Measurements from ENCODE around the gene KCNH8.

The KCNH8 gene

DNA sequence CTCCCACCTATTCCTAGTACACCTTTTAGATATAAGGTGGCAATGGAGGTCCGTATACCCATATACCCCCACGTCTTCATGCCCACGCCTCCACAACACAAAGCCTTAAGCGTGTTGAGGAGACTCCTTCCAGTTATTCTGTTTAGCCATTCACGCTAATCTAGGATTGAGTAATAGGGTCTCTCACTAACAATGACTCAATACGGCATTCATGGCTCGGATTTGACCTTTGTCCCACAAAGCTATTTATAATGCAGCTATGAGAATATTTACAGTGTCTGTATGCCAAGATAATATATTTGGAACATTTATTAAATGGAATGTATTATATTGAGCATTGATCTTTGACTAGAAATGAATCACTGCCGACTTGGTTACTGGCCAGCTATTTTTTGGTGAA lies 215.8 kb downstream of the KCNH8 start:
- DNase-seq (ENCODE audit: low read depth in 2 of 2), result no peak

DNA sequence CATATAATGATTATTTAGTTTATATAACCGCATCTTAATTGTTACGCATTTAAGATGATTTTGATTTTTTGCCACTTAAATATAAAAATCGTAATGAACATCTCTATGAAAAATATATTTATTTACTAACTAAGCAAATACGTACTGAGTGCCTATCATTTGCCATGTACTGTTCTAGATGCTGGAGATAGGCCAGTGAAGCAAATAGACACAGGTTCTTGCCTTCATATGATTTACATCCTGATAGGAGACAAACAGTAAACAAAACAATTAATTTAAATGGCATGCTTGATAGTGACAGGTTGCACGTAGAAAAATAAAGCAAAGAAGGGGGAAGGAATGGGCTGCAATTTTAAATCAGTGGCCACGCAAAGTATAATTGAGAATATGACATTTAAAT lies 217.2 kb downstream of the KCNH8 start:
- no peak for DNase-seq (ENCODE audit: low read depth in 2 of 2)

DNA sequence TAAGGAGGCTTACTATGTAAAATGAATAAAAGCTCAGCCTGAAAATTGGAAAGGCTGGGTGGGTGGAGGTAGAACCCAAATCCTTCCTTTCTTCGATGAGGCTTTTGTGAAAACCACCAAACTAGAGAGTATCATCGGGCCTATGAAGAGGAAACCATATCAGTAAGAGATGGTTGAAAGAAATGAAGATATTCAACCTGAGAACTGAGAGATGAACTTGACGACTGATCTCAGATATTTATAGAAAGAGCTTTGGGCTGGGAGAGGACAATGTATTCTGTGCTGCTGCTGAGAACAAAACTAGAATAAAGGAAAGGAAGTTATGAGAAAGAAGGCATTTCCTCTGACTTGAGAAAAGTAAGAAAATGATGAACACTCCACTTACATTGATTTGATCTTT lies 236.6 kb downstream of the KCNH8 start:
- DNase-seq (ENCODE audit: low read depth in 2 of 2), result no peak

DNA sequence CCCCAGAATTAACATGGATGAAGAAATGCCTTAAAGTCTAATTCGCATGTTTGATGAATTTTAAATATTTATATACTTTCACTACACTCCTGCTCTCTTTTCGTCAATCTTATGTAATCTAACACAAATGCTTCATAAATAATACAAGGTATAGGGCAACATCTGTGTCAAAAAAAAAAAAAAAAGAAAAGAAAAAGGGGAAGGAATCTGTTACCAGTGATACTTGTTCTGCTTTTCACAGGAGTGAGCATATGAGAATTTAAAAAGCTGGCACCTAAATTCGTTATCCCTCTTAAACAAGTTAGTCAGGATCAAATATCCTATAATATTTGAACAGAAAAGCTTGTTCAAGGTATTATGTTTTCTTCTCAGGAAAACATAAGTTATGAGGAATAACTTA lies 243.8 kb downstream of the KCNH8 start:
- no peak for DNase-seq (ENCODE audit: low read depth in 2 of 2)

DNA sequence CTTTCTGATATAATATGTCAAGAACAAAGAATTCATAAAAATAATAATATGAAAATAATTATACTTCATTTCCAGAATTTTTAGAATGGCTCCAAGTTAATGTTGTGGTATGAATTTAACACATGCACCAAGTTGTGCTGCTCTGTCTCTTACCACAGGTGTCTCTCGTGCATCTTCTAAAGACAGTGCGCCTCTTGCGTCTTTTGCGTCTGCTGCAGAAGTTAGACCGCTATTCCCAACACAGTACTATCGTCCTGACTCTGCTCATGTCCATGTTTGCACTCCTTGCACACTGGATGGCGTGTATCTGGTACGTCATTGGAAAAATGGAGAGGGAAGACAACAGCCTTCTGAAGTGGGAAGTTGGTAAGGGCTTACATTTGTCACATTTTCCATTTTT lies 246.6 kb downstream of the KCNH8 start:
- no peak for DNase-seq (ENCODE audit: low read depth in 2 of 2)

DNA sequence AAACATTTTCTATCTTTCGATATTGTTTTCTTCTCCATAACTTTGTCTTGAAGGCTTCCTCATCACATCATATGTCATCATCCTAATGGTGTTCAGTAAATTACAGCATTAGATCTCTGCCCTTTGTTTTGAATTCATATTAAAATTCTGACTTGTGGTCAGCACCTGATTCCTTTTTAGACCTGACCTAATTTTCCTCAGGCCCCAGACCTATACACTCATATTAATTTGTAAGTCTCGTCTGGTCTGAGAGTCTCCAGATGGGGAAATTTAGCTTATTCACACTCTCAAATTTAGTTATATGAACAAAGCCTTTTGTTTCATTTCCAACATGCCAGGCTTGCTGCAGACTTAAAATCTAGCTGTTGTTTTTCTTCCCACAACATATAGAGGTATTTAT lies 248.4 kb downstream of the KCNH8 start:
- DNase-seq (ENCODE audit: low read depth in 2 of 2), result no peak

DNA sequence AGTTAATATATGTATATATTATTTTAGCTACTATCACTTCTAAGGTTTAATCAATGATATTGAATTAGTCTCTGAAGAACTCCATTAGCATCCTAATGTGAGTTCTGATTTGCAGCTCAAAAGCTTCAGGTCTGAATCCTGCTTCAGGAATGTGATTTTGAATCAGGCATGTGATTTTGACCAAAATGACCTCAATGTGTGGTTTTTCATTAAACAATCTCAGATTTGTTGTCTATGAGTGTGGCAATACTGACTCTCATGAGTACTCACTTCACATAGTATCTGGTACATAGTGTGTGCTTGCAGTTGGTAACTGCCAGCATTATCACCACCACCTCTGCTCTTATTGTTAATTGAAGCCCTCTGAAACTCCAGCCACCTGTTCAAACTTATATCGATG lies 251.0 kb downstream of the KCNH8 start:
- DNase-seq (ENCODE audit: low read depth in 2 of 2), result no peak

DNA sequence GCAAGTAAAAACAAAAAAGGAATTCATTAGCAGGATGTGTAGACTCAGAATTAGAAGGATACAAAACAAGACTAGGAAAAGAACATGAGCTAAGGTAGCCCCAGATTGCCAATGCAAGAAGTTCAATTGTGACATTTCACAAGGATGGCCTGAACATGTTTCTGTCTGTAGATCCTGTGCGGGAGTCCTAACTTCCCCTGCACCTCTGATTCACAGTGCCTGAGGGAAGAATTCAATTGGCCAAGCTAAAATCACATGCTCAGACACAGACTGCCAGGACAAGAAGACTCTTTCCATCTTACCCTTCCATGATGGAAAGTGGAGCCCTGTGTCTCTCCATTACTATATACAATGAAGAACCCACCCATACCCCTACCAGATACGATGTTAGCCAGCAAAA lies 251.5 kb downstream of the KCNH8 start:
- no peak for DNase-seq (ENCODE audit: low read depth in 2 of 2)

DNA sequence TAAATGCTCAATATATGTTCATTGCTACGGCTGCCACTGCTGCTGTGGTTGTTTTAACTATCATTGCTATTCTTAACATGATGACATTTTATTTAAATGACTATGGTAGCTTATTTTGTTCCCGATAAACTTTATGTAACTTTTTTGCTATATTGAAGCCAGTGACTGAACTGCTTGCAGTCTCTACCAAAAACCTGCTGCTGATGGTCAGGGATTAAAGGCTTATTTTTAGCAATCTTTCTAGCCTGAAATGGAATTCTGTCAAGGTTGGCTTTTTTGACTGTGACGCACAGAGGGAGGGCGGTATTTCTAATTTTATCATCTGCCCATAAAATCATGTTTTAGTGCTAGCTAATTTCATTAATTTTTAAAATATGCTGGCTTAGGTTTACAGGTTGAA lies 271.8 kb downstream of the KCNH8 start:
- DNase-seq (ENCODE audit: low read depth in 2 of 2), result no peak

DNA sequence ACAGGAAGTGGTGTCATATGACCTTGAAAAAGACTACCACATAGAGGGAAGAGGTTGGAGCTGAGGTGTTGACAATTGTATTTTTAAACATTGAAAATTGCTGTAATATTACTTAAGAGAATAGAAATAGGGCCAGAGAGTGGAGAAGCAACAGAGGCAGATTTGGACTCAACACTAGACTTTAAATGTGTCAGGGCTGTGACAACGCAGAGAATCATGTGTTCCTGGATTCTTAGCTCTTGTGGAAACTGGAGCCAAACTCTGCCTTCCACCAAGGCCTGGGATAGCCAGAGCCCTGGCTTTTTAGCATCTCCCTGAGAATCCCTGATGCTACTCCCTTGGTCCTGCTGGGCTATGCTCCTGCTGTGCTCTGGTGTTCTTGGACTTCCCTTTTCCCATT lies 277.5 kb downstream of the KCNH8 start:
- DNase-seq (ENCODE audit: low read depth in 2 of 2), result no peak

DNA sequence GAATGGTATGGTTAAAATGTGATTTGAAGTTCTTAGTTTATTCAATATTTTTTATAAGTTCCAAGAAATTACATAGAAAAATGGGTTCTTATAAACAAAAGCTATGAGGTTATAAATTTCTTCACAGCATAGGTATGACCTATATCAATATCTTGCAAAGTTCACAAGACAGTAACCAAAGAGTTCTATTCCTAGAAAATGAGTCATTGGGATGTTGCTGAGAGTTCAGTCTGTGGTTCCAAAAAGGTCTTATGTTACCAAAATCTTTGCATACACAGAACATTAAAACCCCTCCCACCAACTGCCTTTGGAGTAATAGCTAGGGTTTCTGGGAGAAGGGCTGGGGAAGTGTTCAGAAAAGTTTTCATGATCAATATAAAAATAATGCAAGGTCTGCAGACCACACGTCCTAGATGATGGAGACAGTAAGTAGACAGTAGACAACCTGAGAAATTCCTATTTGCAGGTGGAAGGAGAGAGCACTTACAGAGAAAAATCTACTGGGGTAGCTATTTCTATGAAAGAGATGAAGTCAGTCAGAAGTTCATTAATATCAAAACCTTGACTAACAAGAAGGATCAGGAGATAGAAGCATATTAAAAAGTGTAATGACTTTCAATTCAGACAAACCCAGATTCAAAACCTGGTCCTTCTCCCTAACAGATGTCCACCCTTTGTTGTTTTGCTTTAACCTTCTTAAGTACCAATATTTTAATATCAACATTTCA lies 279.3 kb downstream of the KCNH8 start:
- DNase-seq (ENCODE audit: low read depth in 2 of 2), result no peak

DNA sequence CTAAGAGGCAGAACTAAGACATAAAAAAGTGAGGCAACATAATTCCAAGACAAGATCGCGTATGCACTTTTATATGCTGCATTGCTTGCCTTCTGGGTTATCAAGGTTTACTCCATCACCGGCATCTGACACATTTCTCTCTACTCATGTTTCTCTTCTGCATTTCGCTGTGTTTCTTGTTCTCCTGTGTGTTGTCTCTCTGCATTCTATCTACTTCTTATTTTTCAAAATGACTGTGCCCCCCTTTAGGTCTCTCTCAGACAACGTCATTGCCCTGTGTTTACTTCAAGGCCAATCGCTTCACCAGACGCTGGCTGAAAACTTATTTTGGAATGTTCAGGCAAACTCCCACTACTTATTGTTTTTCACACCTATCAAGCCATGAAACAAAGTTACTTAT lies 280.4 kb downstream of the KCNH8 start:
- DNase-seq (ENCODE audit: low read depth in 2 of 2), result no peak

DNA sequence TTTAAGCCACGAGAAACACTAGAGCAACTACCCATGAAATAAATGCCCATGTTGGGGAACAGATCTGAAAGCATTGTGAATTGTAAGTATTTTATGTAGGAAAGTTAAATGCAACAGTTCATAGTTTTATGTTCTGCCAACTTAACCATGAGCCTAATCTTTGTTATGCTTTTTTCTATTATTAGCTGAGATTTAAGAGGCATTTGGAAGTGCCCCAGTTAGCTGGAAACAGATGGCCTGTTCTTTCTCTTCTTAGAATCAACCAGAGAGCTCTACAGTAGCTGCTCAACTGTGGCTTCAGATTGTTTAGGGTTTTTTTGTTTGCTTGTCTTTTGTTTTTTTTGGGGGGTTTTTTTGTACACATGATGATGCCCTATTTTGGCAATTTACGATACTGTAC lies 284.4 kb downstream of the KCNH8 start:
- DNase-seq (ENCODE audit: low read depth in 2 of 2), result no peak

DNA sequence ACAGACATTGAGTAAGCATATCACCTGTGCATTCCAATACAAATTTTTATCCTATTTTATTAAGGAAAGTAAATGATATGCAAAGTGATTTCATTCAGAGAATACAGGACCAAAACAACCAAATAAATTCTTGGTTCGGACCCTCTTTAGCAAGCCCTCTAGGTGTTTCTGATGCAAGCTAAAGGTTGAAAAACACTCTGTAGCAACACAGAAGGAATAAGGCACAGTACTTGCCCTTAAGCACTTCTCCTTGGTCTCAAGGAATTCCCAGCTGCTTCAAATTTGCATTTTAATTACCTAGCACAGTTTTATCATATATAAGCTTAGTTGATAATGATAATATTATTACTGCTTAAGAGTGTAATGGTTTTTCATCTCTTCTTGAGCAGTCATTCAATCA lies 288.4 kb downstream of the KCNH8 start:
- no peak for DNase-seq (ENCODE audit: low read depth in 2 of 2)

DNA sequence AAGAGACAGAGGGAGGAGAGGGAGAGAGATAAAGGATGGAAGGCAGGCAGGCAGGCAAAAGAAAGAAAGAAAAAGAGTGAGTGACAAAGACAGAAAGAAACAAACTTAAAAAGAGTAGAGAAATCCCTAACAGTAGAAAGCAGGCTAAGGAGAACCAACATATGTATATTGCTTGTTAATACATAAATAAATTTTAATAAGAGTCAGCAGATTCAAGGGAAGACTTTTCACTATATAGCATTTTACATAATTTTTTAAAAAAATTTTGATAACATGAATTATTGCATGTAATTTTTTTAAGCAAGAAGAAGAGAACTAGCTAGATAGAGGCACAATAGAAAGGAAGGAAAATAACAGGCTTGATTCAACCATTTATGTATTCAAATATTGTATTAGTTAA lies 291.6 kb downstream of the KCNH8 start:
- no peak for DNase-seq (ENCODE audit: low read depth in 2 of 2)

DNA sequence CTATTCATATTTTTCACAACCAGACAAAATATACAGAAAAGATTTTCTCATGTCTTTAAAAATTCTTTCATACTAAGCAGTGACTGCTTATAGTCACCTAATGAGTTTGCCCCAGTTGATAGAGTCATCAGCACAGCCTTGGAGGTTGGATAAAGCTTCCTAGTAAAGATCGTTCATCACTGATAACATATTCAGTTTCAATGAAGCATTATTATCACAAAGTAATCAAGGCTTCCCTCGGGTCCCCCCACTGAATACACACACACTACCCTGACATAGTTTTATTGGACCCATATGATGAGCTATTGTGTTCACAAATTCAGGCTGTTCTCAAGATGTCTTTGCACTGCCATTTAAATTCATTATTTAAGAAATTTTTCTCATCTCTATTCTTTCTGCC lies 297.8 kb downstream of the KCNH8 start:
- DNase-seq (ENCODE audit: low read depth in 2 of 2), result no peak

DNA sequence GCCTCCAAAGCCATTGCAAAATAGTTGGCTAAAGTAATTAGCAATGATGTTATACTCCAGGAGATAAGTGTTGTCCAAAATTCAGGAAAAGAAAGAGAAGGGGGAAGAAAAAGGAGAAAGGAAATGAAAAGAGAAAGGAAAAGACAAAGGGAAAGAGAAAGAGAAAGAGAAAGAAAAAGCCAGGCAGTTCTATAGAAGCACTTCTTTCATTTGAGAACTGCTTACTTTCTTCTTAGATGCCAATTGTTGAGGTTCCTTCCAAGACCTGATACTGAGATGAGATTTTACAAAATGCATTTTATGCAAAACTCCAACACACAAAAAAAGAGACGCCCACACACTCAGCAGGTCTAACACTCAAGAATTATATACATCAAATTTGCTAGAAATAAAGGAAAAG lies 298.4 kb downstream of the KCNH8 start:
- no peak for DNase-seq (ENCODE audit: low read depth in 2 of 2)

DNA sequence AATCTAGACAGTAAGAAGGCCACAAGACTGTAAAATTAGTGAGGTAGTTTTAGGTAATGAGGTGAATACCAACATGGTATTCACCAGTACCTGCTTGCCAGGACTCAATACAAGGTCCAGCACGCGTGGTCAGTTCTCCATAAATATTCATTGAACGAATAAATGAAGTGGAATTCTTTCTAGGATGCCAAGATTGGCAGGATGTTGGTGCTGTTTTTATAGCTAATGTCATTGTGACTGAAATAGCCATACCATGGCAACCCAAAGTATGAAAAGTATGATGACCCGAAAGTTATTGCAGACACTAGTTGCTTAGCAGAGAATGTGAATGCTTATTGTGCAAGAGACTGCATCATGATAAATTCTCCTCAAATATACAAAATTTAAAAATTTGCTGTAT lies 307.2 kb downstream of the KCNH8 start:
- no peak for DNase-seq (ENCODE audit: low read depth in 2 of 2)

DNA sequence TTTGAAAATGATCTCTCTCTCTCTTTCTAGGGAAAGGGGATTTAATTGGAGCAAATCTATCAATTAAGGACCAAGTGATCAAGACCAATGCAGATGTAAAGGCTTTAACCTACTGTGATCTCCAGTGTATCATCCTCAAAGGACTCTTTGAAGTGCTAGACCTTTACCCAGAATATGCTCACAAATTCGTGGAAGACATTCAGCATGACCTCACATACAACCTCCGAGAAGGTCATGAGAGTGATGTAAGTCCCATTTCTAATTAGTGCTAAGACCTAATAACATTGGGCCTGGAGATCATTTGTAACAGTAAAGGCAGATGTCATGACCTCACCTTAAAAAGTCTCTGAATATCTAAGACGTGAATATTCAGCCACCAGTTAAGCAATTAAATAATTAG lies 308.4 kb downstream of the KCNH8 start:
- no peak for DNase-seq (ENCODE audit: low read depth in 2 of 2)

DNA sequence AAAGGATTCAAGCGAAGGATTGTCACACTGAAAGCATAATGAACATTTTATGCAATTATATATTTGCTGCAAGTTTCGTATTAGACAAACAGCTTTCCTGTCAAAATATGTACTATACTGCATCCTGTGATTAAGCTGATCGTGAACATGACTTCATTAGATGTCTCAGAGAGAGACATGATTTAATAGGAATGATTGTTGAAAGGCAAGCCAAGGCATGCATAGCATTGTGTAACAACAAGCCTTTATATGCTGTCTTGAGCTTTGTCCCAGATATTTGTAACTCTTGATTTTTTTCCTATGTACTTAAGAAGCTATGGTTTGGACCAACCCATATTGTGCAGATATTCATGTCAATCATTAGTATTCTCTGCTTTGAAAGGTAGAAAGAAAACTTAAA lies 309.1 kb downstream of the KCNH8 start:
- no peak for DNase-seq (ENCODE audit: low read depth in 2 of 2)

DNA sequence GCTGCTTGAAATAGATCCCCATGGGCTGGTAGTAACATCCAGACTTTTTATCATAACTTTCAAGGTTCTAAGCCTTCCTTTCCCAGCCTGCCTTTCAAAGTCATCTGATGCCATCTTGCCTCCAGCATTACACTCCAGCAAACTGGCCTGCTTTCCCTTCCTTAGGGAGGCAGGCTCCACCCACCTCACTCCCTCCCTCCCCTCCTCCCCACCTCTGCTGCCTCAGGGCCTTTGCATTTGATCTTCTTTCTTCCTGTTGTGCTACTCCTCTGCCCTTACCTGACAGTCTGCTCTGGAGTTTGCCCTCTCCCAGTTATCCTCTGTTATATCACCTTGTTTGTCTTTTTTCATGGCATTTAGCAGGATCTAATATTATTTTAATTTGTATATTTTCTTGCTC lies 319.5 kb downstream of the KCNH8 start:
- DNase-seq (ENCODE audit: low read depth in 2 of 2), result no peak

DNA sequence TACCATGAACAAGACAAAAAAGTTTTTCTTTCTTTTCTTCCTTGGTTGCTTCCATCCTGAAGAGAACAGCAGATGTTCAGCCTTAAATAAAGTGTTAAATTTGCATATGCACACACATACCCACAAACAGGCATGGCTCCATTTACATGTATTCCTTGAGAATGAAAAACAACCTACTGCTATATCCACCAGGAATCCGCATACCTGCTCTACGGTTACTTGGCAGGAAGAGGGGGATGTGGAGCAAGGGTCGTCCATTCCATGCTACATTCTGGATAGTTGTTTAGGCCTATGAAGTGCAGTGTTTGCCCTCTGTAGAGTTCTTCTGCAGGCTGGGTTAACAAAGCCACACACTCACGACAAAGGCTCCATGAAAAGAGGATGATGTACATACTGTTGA lies 322.8 kb downstream of the KCNH8 start:
- DNase-seq (ENCODE audit: low read depth in 2 of 2), result no peak

DNA sequence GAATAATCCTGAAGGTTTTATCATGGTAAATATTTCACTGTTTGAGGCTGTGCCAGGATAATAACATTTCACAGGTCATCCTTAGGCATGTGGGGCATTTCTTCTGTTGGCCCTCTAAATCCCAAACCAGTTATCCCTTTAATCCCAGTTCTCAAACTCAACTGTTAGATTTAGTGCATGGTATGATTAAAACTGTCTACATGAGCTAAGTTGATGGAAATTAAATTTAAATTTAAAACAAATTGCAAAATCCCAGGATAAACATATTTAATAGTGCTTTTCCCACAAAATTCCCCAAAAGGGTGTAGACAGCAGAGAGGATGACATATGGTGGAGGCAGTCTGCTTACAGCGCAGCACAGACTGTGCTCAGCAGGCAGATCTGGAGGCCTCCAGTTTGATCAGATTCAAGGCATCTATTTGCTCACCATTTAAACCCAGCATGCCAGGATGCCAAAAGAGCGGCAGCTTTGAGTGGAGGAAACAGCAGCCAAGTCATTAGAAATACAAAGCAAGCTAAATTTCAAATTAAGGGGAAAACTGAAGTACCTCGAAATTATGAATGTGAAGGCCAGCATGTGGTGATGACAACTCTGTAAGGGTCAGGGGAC lies 325.8 kb downstream of the KCNH8 start:
- no peak for DNase-seq (ENCODE audit: low read depth in 2 of 2)

DNA sequence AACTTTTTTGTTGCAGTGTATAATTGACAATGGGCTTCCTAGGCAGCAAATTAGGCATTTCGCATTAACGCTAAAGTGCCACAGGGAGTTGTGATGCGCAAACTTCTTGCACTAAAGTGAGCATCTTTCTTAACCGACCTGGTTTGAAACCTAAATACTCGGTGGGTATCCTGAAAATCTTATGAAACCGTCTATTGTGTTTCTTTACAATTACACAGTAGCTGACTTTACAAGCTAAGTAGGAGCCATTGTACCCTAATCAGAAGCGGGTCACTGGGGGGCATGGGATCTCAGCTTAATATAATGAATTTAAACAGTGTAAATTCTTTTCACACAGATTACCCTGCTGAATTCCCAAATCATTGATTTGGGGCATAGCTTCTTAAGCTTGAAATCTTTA lies 328.0 kb downstream of the KCNH8 start:
- no peak for DNase-seq (ENCODE audit: low read depth in 2 of 2)
